Endothelial cell (in vitro differentiated cells): ENCODE results near the gene PXDN. TPM values are rescaled to one million over a fixed set of nuclear protein-coding genes. Genes with fewer than 3 reads are reported as not detected.

ENCODE experiments used
- DNase-seq: peaks from one replicate; pipeline ENCODE4 v3.0.0; 2021; ENCODE audit warnings: low spot score
- H3K27ac Mint-ChIP-seq: one replicate; pipeline ENCODE4 v1.8.0; 2021; ENCODE audit warnings: mixed read lengths, inconsistent platforms; ENCODE audit not compliant: unreplicated experiment
- H3K27me3 Mint-ChIP-seq: one replicate; pipeline ENCODE4 v1.8.0; 2021; ENCODE audit warnings: mild to moderate bottlenecking, moderate library complexity, mixed read lengths, inconsistent platforms; ENCODE audit not compliant: unreplicated experiment
- H3K36me3 Mint-ChIP-seq: one replicate; pipeline ENCODE4 v1.8.0; 2021; ENCODE audit warnings: mild to moderate bottlenecking, low read depth, mixed read lengths, inconsistent platforms; ENCODE audit not compliant: unreplicated experiment
- H3K4me1 Mint-ChIP-seq: one replicate; pipeline ENCODE4 v1.8.0; 2021; ENCODE audit warnings: mild to moderate bottlenecking, mixed read lengths, inconsistent platforms; ENCODE audit not compliant: unreplicated experiment
- H3K4me3 Mint-ChIP-seq: one replicate; pipeline ENCODE4 v1.8.0; 2021; ENCODE audit warnings: mild to moderate bottlenecking, mixed read lengths, inconsistent platforms; ENCODE audit not compliant: unreplicated experiment
- H3K9me3 Mint-ChIP-seq: one replicate; pipeline ENCODE4 v1.8.0; 2021; ENCODE audit warnings: mixed read lengths, inconsistent platforms; ENCODE audit not compliant: unreplicated experiment
- CTCF ChIP-seq: fragments of 200-600 bp; sonication (generic); IDR thresholded peaks from one replicate; pipeline ENCODE4 v1.5.0; 2021; ENCODE audit warnings: antibody characterized with exemption; ENCODE audit not compliant: unreplicated experiment
- total RNA-seq: library from RNA; stranded (reverse); fragmentation: NEBNext Ultra II Directional; extraction: Animal tissue kit (Norgen Biotek cat#: 25700); gene quantifications from one replicate; pipeline ENCODE4 v1.2.1, GENCODE V29; 2021; ENCODE audit not compliant: unreplicated experiment

The PXDN gene
- total RNA-seq, 1 donor from 2014 or later: 521 TPM

GRCh38 chr2:1658394-1659151 lies 85.7 kb downstream of the PXDN start:
- Mint-ChIP-seq H3K4me3 (peak overlapping the region; percentile 50), H3K9me3 (no peaks in the 10 kb centered on the region), H3K27ac (peak overlapping the region; percentile 79), H3K27me3 (peaks cover 23% of the 10 kb centered on the region), H3K36me3 (peaks cover 36% of the 10 kb centered on the region), H3K4me1 (peaks cover 32% of the 10 kb centered on the region)
- no peak for TF ChIP-seq CTCF
- no peak for DNase-seq

GRCh38 chr2:1656961-1657841 lies 87.1 kb downstream of the PXDN start:
- no peak for TF ChIP-seq CTCF
- Mint-ChIP-seq H3K36me3 (peaks cover 36% of the 10 kb centered on the region), H3K9me3 (no peaks in the 10 kb centered on the region), H3K27me3 (peaks cover 23% of the 10 kb centered on the region), H3K4me3 (no peak overlapping the region), H3K27ac (peak overlapping the region; percentile 57), H3K4me1 (peaks cover 40% of the 10 kb centered on the region)
- no peak for DNase-seq

GRCh38 chr2:1656326-1656960 lies 87.9 kb downstream of the PXDN start:
- no peak overlapping the region for H3K4me3 Mint-ChIP-seq
- TF ChIP-seq CTCF: no peak

GRCh38 chr2:1655461-1655860 lies 88.9 kb downstream of the PXDN start:
- no peak for DNase-seq
- H3K9me3 Mint-ChIP-seq: no peaks in the 10 kb centered on the region

More at GRCh38 chr2:1656326-1656960, 87.9 kb downstream of the PXDN start:
- Mint-ChIP-seq H3K27ac (no peak overlapping the region), H3K36me3 (peaks cover 37% of the 10 kb centered on the region), H3K27me3 (peaks cover 20% of the 10 kb centered on the region), H3K9me3 (no peaks in the 10 kb centered on the region), H3K4me1 (peaks cover 42% of the 10 kb centered on the region)
- DNase-seq: no peak

More at GRCh38 chr2:1655461-1655860, 88.9 kb downstream of the PXDN start:
- Mint-ChIP-seq H3K4me1 (peaks cover 37% of the 10 kb centered on the region), H3K4me3 (no peak overlapping the region), H3K36me3 (peaks cover 37% of the 10 kb centered on the region), H3K27me3 (peaks cover 19% of the 10 kb centered on the region), H3K27ac (no peak overlapping the region)
- TF ChIP-seq CTCF: no peak
